MG63 (cell line): Measurements from ENCODE around the gene CELSR3. TPM values are rescaled to one million over a fixed set of nuclear protein-coding genes. Genes with fewer than 3 reads are reported as not detected.

Experiments
- DNase-seq: peaks from one replicate; pipeline ENCODE4 v3.0.0-alpha.2; 2020
- H3K27me3 ChIP-seq: fragments of 250-450 bp; sonication (Bioruptor Pico); 2 replicates; pipeline ENCODE4 v1.5.1; 2020; ENCODE audit warnings: mild to moderate bottlenecking, moderate library complexity
- H3K36me3 ChIP-seq: fragments of 250-450 bp; sonication (Bioruptor Pico); 2 replicates; pipeline ENCODE4 v1.5.1; 2020; ENCODE audit warnings: mild to moderate bottlenecking, moderate library complexity
- H3K4me3 ChIP-seq: fragments of 250-450 bp; sonication (Bioruptor Pico); 2 replicates; pipeline ENCODE4 v1.5.1; 2020; ENCODE audit warnings: mild to moderate bottlenecking, moderate library complexity
- H3K9me3 ChIP-seq: fragments of 250-450 bp; sonication (Bioruptor Pico); 2 replicates; pipeline ENCODE4 v1.5.1; 2020; ENCODE audit warnings: mild to moderate bottlenecking, moderate library complexity
- total RNA-seq: library from RNA; depleted of rRNA; stranded (reverse); fragments of >200 nt; shearing (Covaris generic); gene quantifications from 2 replicates; pipeline ENCODE4 v1.2.3, GENCODE V29; 2014; ENCODE audit warnings: low replicate concordance

The CELSR3 gene
- total RNA-seq, 1 experiment from 2014 or later: 0.16 TPM

DNA sequence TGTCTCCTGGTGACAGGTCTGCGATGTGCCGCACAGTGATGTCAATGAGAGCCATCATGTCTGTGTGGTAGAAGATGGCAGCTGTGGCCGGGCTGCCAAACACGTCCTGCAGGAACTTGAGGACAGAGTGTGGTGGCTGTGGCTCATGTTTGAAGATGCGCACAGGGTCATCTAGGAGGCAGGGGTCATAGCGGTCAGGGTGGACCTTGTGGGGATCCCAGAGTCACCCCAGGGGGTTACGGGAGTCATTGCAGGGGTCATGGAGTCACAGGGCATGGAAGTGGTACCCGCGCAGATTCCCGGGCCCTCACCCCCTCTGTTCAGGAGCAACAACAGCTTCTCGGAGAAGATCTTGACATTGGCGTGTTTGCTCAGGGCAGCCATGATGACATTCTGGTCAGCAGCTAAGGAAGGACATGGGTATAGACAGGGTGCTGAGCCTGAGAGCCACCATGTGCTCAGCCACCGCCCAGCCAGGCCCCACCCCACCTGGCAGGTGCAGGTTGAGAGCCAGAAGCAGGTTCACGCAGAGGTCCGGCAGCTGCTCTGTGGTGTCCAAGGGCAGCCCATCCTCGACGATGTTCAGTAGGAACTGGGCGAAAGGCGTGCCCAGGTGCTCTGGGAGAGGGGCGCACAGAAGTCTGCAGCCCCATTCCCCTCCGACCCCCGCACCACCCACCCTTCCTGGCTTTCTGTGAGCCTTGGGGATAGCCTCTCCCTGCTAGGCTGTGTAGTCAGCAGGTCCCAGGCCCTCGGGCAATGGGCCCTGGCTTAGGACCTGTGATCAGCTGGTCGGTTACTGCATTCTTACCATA, 16.1 kb upstream of the CELSR3 start:
- Histone ChIP-seq H3K4me3 (no peak overlapping the region), H3K27me3 (no peaks in the 10 kb centered on the region), H3K9me3 (no peaks in the 10 kb centered on the region), H3K36me3 (no peaks in the 10 kb centered on the region)
- DNase-seq: no peak

DNA sequence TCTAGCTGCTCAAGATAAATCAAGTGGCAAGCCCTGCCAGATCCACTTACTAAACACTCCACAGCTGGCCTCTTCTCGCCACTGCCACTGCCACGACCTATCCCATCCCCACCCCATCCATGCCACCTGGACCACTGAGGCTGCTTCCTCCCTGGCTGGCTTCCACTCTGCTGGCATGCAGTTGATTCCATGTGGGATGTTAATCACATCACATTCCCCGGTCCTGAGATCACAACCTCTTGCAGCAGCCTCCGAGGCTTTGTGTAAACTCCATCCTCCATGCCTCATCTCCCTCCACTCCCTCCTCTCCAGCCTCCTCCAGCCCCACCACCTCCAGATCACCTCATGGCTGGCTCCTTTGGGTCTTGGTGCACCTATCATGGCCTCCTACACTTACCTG, 15.4 kb upstream of the CELSR3 start:
- Histone ChIP-seq H3K36me3 (no peaks in the 10 kb centered on the region), H3K9me3 (no peaks in the 10 kb centered on the region), H3K27me3 (no peaks in the 10 kb centered on the region), H3K4me3 (no peak overlapping the region)
- no peak for DNase-seq

DNA sequence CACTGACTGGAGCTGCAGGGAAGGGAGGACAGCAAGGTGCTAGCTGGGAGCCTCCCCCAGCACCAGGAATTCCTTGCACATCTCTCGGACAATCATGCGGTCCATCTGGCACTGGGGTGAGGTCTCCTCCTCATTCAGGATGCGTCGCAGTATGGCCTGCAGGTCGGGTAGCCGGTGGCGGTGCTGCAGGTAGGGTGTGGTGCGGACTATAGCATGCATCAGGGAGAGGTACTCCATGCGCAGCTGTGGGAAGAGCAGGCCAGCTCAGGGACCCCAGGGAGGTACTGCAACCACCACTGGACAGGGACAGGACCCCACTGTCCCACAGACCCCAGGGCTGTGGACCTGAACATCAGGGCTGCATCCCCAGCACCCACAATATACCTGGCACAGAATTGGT, 11.8 kb upstream of the CELSR3 start:
- Histone ChIP-seq H3K36me3 (no peaks in the 10 kb centered on the region), H3K4me3 (no peak overlapping the region), H3K27me3 (no peaks in the 10 kb centered on the region), H3K9me3 (no peaks in the 10 kb centered on the region)
- no peak for DNase-seq

DNA sequence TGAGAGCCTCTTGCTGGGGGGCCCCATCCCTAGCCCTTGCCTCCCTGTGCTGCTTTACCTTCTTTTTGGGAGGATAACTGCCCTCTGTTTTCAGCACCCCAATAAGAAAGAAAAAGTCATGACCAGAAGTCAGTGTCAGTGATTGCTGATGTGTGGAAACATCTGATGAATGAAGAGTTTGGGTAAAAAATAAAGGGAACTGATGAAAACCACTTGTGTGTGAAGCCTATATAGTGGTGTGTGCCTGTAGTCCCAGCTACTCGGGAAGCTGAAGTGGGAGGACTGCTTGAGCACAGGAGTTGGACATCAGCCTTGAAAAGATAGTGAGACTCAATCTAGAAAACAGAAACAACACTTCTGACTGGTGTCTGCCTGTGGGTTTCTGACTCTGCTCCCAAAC, 9.8 kb upstream of the CELSR3 start:
- H3K36me3 ChIP-seq: no peaks in the 10 kb centered on the region
- no peak for DNase-seq
- no peak overlapping the region for H3K4me3 ChIP-seq
- no peaks in the 10 kb centered on the region for H3K27me3 ChIP-seq
- H3K9me3 ChIP-seq: no peaks in the 10 kb centered on the region

DNA sequence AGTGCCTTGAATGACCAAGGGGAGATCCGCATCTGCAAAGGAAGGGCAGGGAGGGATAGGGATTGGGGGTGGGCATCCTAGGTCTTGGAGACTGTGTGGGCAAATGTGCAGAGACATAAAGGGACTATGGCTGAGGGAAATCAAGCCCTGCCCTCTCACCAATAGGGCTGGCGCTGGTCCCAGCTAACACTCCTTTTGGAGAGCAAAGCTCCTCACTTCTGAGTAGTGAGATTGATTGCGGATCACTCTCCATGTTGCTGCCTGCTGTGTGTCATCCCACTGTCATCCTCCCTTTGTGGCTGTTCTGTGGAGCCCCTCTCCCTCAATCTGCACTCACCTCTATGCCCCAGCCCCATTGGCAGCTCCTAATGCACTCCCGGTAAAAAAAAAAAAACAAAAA, 2.2 kb upstream of the CELSR3 start:
- H3K4me3 ChIP-seq: no peak overlapping the region
- 0 out of 2 replicates have a peak, but pooled peaks cover 2% of the 10 kb centered on the region for H3K27me3 ChIP-seq
- H3K36me3 ChIP-seq: no peaks in the 10 kb centered on the region
- H3K9me3 ChIP-seq: no peaks in the 10 kb centered on the region
- no peak for DNase-seq

DNA sequence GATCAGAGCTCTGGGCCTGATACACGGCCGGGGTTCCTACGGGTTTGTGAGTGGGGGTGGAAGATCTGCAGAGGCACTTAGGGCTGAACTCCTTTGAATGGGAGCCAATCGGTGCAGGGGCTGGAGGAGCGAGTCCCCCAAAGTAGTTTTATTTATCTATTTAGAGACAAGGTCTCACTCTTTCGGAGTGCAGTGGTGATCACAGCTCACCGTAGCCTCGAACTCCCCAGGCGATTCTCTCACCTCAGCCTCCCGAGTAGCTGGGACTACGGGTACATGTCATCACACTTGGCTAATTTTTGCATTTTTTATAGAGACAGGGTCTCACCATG, 1.6 kb upstream of the CELSR3 start:
- H3K4me3 ChIP-seq: no peak overlapping the region; the same call in 1 of the 2 replicates
- H3K27me3 ChIP-seq: 0 out of 2 replicates have a peak, but pooled peaks cover 2% of the 10 kb centered on the region
- no peaks in the 10 kb centered on the region for H3K36me3 ChIP-seq
- no peaks in the 10 kb centered on the region for H3K9me3 ChIP-seq
- no peak for DNase-seq

DNA sequence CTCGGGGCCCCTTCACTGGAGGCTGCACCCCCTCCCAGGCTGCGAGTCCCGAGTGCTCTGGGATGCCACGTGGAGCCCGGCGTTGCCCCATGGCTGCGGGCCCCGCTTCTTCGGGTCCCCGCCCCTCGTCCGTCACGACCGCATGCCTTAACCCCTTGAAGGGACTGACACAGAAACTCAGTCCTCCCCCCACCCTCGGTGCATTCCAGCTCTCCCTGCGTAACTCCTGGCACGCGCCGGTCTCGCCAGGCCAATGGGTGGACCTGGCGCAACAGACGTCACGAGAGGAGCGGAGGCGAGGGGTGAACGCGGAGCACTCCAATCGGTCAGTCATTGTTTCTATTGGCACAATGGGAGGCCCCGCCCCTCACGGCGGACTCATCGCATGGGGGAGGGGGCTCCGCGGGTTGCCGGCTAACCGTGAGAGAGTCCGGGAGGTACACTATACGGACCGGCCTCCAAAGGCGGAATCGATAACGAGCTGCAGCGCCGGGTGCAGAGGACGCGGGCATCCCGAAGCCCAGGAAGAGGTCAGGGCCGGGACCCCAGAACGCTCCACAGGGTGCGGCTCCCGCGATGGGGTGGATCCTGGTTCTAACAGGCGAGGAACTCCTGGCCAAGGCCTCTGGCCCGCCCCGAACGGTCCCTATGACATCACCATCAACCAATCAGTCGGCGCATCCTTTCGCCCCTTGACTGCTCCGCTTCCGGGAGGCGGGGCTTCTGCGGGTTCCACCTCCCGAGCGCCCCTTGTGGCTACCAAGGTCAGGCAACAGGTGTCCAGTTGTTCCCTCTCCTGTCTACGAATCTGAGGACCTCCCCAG, 1.0 kb upstream of the CELSR3 start:
- Histone ChIP-seq H3K9me3 (no peaks in the 10 kb centered on the region), H3K4me3 (peak overlapping the region; percentile 52), H3K36me3 (no peaks in the 10 kb centered on the region), H3K27me3 (0 out of 2 replicates have a peak, but pooled peaks cover 2% of the 10 kb centered on the region)
- DNase-seq: peak; percentile 93

DNA sequence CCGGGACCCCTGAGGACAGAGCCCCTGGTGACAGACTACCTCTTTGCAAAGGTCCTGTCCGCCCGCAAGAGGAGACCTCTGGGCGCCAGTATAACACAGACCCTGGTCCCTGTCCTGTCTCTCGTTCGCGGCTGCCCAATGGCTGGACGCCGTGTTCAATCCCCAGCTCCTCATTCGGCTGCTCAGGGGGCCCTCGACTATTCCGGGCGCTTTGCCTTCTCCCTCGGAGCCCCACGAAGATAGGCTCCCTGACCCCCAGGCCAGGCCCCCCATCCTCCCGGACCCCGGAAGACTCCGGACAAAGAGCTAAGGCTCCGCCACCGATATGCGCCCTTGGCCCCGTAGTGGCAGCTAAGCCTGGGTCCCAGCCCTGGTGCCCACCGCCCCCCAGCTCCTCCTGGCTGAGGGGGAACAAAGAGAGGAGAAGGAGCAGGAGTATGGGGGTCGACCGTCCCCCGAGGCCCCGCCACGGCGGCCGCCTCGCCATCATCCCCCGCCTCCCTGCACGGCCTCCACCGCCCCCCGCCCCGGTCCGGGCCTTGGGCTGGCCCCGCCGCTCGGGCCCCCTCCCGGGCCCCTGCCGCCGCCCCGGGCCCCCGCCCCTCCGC, 437 bp downstream of the CELSR3 start:
- Histone ChIP-seq H3K4me3 (no peak overlapping the region), H3K27me3 (0 out of 2 replicates have a peak, but pooled peaks cover 2% of the 10 kb centered on the region), H3K36me3 (no peaks in the 10 kb centered on the region), H3K9me3 (no peaks in the 10 kb centered on the region)
- DNase-seq: no peak

DNA sequence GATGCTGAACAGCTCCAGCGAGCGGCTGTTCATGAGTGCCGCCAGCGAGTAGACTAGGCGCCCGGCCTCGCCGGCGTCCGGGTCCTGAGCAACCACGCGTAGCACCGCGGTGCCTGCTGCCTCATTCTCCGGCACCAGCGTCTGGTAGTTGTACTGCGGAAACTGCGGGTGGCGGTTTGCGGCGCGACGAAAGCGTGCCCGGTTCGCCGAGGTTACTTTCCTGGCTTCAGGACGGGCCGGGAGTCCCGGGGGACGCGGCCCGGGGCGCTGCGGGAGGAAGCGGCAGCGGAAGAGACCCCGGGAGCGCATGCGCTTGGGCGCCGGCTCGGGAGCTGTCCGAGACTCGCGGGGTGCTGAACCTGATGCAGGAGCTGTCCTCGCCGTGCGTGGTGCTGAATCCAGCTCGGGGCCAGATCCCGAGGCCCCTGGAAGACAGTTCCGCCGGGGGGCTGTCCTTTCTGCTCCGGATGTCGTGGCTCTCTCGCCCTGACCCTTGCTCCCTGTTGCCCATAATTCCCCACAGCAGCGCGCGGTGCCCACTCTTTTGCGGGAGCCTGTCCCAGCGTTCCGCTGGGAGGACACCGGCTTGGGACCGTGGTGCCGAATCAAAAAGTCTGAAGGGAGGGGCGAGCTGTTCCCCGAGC, 1.1 kb downstream of the CELSR3 start:
- Histone ChIP-seq H3K36me3 (no peaks in the 10 kb centered on the region), H3K4me3 (no peak overlapping the region), H3K27me3 (0 out of 2 replicates have a peak, but pooled peaks cover 2% of the 10 kb centered on the region), H3K9me3 (no peaks in the 10 kb centered on the region)
- peak; percentile 22 for DNase-seq

DNA sequence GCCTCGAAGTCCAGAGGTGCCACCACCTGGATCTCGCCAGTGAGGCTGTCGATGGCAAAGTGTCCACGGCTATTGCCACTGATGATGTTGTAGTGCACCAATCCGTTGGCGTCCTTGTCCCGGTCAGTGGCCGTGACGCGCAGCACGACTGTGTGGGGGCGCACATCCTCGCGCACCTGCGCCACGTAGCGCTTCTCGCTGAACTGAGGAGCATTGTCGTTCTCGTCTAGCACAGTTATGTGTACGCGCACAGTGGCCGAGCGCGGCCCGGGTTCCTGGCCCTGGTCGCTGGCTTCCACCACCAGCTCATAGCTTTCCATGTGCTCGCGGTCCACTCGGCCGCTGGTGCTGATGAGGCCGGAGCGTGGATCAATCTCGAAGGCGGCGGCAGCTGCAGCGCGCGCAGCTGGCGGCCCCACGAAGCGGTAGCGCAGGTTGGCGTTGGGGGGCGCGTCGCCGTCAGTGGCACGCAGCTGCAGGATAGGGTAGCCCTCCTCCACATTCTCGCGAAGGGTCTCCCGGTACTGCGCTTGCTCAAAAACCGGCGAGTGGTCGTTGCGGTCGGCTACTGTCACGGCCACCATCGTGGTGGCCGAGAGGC, 1.8 kb downstream of the CELSR3 start:
- H3K4me3 ChIP-seq: no peak overlapping the region
- DNase-seq: no peak
- H3K36me3 ChIP-seq: no peaks in the 10 kb centered on the region

DNA sequence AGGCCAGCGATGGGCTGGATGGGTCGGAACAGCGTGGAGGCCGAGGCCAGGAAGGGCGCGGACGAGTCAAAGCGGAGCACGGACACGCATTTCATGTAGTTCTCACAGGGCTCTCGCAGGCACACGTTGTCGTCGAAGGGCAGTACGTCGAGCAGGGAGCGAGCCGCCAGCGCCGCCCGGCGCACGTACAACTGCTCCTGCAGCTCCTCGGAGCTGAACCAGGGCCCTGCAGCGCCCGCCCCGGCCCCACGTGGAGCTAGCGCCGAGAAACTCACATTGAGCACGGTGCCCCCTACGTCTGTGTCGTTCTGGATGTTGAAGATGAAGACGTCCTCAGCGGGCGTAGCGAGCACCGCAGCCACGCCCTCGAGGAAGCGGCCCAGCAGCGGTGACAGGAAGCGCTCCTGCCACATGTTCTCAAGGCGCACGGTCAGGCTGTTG, 5.8 kb downstream of the CELSR3 start:
- no peak for DNase-seq
- H3K36me3 ChIP-seq: no peaks in the 10 kb centered on the region
- no peak overlapping the region for H3K4me3 ChIP-seq
- no peaks in the 10 kb centered on the region for H3K9me3 ChIP-seq
- H3K27me3 ChIP-seq: no peaks in the 10 kb centered on the region

More for the DNA sequence above, 1.8 kb downstream of the CELSR3 start:
- Histone ChIP-seq H3K27me3 (0 out of 2 replicates have a peak, but pooled peaks cover 2% of the 10 kb centered on the region), H3K9me3 (no peaks in the 10 kb centered on the region)

DNA sequence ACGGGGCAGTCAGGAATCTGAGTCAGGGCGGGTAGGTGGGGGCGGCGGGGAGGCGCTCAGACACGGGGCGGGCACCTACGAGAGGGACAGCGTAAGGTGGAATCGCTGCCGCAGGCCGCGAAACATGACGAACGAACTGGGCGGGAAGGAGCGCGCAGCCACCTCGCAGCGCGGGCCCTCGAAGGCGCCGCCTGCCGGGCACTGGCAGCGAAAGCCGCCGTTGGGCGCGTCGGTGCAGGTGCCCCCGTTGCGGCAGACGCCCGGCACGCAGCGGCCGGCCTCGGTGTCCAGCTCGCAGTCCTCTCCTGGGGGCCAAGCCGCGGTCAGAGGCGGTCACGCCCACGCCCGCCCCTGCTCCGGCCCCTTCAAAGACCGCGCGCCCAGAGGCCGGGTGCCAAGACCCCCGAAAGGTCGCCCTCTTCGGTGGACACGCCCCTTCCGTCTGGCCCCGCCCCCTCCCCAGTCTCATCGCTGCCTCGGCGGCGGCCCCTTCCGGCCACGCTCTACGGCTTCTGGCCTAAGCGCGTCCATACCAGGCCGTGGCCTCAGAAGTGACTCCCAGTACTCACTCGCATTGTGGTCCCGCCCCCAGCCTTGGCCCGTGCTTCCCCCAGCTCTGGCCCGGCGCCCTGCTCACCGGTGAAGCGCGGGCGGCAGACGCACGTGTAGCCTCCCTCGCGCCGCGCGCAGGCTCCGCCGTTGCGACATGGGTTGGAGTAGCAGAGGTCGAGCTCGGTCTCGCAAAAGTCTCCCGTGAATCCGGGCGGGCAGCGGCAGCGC, 6.4 kb downstream of the CELSR3 start:
- H3K27me3 ChIP-seq: no peaks in the 10 kb centered on the region
- H3K9me3 ChIP-seq: no peaks in the 10 kb centered on the region
- peak overlapping the region; percentile 32; the same call in 1 of the 2 replicates for H3K4me3 ChIP-seq
- peak; percentile 44 for DNase-seq
- no peaks in the 10 kb centered on the region for H3K36me3 ChIP-seq

DNA sequence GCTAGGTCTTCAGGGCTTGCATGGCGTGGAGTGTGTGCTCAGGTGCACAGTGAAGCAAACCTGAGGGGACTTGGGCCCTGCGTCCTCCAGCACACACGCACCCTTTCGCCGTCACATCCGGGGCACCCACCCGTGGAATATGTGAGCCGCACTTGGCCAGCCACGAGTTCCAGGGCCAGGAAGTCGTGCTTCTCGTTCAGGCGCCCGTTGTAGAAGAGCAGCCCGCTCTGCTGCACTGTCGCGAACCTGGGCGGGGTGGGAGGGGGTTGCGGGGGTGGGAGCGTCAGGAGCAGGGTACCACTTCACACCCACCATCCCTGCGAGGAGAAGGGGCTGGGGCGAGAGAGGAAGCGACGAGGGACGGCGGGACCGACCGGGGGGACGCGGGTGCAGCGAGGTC, 7.1 kb downstream of the CELSR3 start:
- no peaks in the 10 kb centered on the region for H3K36me3 ChIP-seq

DNA sequence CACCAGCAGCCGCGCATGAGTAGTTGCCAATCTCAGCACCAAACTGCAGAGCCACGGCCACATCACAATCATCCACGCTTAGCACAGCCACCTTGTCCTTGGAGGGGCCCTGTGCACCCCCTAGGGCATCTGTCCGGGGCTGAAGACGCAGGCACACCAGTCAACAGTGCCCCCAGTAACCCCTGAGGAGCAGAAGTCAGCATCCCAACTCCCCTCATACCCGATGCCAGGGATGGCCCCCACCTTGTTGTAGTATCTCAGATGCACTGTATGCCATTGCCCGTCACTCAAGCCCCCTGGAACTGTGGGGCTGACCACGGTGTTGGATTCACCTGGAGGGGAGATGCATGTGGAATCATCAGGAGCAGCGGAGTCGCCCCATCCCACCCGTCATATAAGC, 7.6 kb downstream of the CELSR3 start:
- no peaks in the 10 kb centered on the region for H3K9me3 ChIP-seq
- no peak overlapping the region for H3K4me3 ChIP-seq
- DNase-seq: no peak
- no peaks in the 10 kb centered on the region for H3K27me3 ChIP-seq
- H3K36me3 ChIP-seq: no peaks in the 10 kb centered on the region

More for the DNA sequence above, 7.1 kb downstream of the CELSR3 start:
- DNase-seq: no peak
- H3K4me3 ChIP-seq: no peak overlapping the region
- H3K9me3 ChIP-seq: no peaks in the 10 kb centered on the region
- H3K27me3 ChIP-seq: no peaks in the 10 kb centered on the region

DNA sequence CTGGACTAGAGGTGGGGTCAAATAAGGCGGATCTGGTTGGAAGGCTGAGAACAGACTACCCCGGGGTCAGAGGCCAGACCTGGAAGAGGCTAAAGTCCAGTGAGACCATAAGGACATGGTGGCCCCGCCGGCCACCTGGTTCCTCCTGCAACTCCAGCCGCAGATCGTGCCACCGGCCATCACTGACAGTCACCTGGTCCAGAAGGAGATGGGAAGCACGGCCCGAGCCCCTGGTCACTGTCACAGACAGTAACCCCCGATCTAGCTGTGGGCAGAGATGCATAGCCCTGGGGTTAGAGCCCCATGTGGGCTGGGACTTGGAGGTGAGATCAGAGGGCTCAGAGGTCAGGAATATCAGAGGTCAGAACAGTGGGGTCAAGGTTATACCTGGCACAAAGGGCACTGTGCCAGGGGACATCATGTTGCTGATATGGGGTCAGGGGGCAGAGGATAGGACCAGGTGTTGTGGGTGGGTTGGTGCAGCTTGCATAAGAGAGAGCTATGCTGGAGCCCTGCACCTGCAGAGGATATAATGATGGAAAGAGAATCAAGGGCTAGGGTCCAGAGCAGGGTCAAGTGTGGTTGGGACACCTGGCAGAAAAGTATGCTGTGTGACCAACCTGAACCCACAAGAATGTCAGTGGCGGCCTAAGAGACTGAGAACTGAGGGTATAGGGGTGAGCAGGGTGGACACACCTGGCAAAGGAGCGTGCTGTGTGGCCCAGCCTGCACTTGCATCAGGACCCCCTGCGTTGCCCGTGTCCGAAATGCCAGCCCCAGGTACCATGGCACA, 9.6 kb downstream of the CELSR3 start:
- Histone ChIP-seq H3K27me3 (no peaks in the 10 kb centered on the region), H3K36me3 (no peaks in the 10 kb centered on the region), H3K4me3 (no peak overlapping the region), H3K9me3 (no peaks in the 10 kb centered on the region)
- DNase-seq: no peak
